ENCODE measurements around the gene CDK5. TPM values are rescaled to one million over a fixed set of nuclear protein-coding genes. Genes with fewer than 3 reads are reported as not detected.

CDK5 gene
- polyA plus RNA-seq, 2 of the 4 experiments (the other 2 are of a cell fraction): 29.6 to 51.0 TPM

DNA sequence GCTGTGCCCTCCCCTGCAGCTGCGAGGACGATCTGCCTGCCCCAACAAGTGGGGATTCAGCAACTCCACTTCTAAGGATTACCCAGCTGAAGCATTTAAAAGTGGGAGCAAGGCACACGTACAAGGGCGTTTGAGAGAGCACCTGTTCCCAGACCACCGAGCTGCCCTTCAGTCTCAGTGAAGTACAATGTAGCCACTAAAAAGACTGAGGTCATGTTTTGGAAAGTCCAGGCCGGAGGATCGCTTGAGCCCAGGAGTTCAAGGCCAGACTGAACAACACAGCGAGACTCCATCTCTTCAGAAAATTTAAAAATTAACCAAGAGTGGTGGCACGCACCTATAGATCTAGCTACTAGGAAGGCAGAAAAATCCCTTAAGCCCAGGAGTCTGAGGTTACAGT is 52.1 kb downstream of the CDK5 start:
- H3K4me3 ChIP-seq: no peak overlapping the region
- H3K4me2 ChIP-seq: no peak overlapping the region
- H3K9me3 ChIP-seq: no peaks in the 10 kb centered on the region
- FAIRE-seq: no peak
- ChIA-PET CTCF (interaction anchor here (1.2 to 11.2 kb wide), 6 partner anchors 15 to 108 kb away, joined by 3 to 110 read pairs (median 9); partner anchors contain the start of gene ATG9B), POLR2A (no interaction called here)
- DNase-seq (ENCODE audit: low read depth in 1 of 2, low spot score in 1 of 2): no peak
- peaks cover 17% of the 10 kb centered on the region; the same call in 1 of the 3 replicates for H3K4me1 ChIP-seq
- no peak overlapping the region for H3K27ac ChIP-seq
- TF ChIP-seq BCL3 (IDR thresholded peaks at IDR 0.05): no peak
- TF ChIP-seq, protein P1, sequence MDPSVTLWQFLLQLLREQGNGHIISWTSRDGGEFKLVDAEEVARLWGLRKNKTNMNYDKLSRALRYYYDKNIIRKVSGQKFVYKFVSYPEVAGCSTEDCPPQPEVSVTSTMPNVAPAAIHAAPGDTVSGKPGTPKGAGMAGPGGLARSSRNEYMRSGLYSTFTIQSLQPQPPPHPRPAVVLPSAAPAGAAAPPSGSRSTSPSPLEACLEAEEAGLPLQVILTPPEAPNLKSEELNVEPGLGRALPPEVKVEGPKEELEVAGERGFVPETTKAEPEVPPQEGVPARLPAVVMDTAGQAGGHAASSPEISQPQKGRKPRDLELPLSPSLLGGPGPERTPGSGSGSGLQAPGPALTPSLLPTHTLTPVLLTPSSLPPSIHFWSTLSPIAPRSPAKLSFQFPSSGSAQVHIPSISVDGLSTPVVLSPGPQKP (IDR thresholded peaks at IDR 0.05; ENCODE audit: low read depth, low read length): no peak
- no peak for TF ChIP-seq CHD4 (IDR thresholded peaks at IDR 0.05; ENCODE audit: borderline replicate concordance)
- TF ChIP-seq MYC (IDR thresholded peaks at IDR 0.05; ENCODE audit: borderline replicate concordance, low read length): no peak
- TF ChIP-seq RFX5 (IDR thresholded peaks at IDR 0.05): no peak
- TF ChIP-seq, protein P2, sequence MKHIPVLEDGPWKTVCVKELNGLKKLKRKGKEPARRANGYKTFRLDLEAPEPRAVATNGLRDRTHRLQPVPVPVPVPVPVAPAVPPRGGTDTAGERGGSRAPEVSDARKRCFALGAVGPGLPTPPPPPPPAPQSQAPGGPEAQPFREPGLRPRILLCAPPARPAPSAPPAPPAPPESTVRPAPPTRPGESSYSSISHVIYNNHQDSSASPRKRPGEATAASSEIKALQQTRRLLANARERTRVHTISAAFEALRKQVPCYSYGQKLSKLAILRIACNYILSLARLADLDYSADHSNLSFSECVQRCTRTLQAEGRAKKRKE (CRISPR knock-in tag; IDR thresholded peaks at IDR 0.05; ENCODE audit: low read depth): no peak
- no peak for TF ChIP-seq ZC3H11A (IDR thresholded peaks at IDR 0.05)
- TF ChIP-seq EHMT2 (IDR thresholded peaks at IDR 0.05; ENCODE audit: low read depth): no peak
- WGBS (ENCODE audit: missing lambda C conversion rate): 66% methylated on average over 9 of the region's 9 CpGs
- ATAC-seq: no peak

Other genes starting within 250 kb of the CDK5 start
- gene AOC1, start 205.4 kb downstream of the CDK5 start, polyA plus RNA-seq (2011; rRNA removed): not detected in 2 replicates
- not detected in 3 replicates for gene AOC1, start 205.4 kb downstream of the CDK5 start, polyA plus RNA-seq (2017; fragmentation: RNase III; extraction: RNeasy Plus Mini Kit Qiagen cat#74134 plus additional on column Dnase treatment)
- gene KCNH2, start 79.6 kb downstream of the CDK5 start, polyA plus RNA-seq (2011; rRNA removed): 0.26 and 0.44 TPM in 2 replicates
- 0.41 to 0.45 TPM (median 0.41 TPM) in 3 replicates for gene KCNH2, start 79.6 kb downstream of the CDK5 start, polyA plus RNA-seq (2017; fragmentation: RNase III; extraction: RNeasy Plus Mini Kit Qiagen cat#74134 plus additional on column Dnase treatment)
- 0.42 and 0.52 TPM in 2 replicates for gene NOS3, start 66.9 kb downstream of the CDK5 start, polyA plus RNA-seq (2011; rRNA removed)
- gene NOS3, start 66.9 kb downstream of the CDK5 start, polyA plus RNA-seq (2017; fragmentation: RNase III; extraction: RNeasy Plus Mini Kit Qiagen cat#74134 plus additional on column Dnase treatment): 0.46 to 0.71 TPM (median 0.51 TPM) in 3 replicates
- 0.06 and 0.19 TPM in 2 replicates for gene ATG9B, start 33.4 kb downstream of the CDK5 start, polyA plus RNA-seq (2011; rRNA removed)
- gene ATG9B, start 33.4 kb downstream of the CDK5 start, polyA plus RNA-seq (2017; fragmentation: RNase III; extraction: RNeasy Plus Mini Kit Qiagen cat#74134 plus additional on column Dnase treatment): 0.17 to 0.23 TPM (median 0.21 TPM) in 3 replicates
- gene ABCB8, start 29.4 kb downstream of the CDK5 start, polyA plus RNA-seq (2011; rRNA removed): 19.6 and 22.7 TPM in 2 replicates
- gene ABCB8, start 29.4 kb downstream of the CDK5 start, polyA plus RNA-seq (2017; fragmentation: RNase III; extraction: RNeasy Plus Mini Kit Qiagen cat#74134 plus additional on column Dnase treatment): 34.3 to 41.1 TPM (median 38.6 TPM) in 3 replicates
- gene ASIC3, start 9.4 kb downstream of the CDK5 start, polyA plus RNA-seq (2011; rRNA removed): 4.1 and 4.4 TPM in 2 replicates
- gene ASIC3, start 9.4 kb downstream of the CDK5 start, polyA plus RNA-seq (2017; fragmentation: RNase III; extraction: RNeasy Plus Mini Kit Qiagen cat#74134 plus additional on column Dnase treatment): 7.5 to 11.4 TPM (median 9.8 TPM) in 3 replicates
- gene SLC4A2, start 1.7 kb upstream of the CDK5 start, polyA plus RNA-seq (2011; rRNA removed): 99.6 and 112 TPM in 2 replicates
- gene SLC4A2, start 1.7 kb upstream of the CDK5 start, polyA plus RNA-seq (2017; fragmentation: RNase III; extraction: RNeasy Plus Mini Kit Qiagen cat#74134 plus additional on column Dnase treatment): 253 to 280 TPM (median 275 TPM) in 3 replicates
- 38.5 and 51.7 TPM in 2 replicates for gene FASTK, start 22.9 kb upstream of the CDK5 start, polyA plus RNA-seq (2011; rRNA removed)
- gene FASTK, start 22.9 kb upstream of the CDK5 start, polyA plus RNA-seq (2017; fragmentation: RNase III; extraction: RNeasy Plus Mini Kit Qiagen cat#74134 plus additional on column Dnase treatment): 66.0 to 78.6 TPM (median 72.4 TPM) in 3 replicates
- 12.4 and 14.0 TPM in 2 replicates for gene TMUB1, start 25.6 kb upstream of the CDK5 start, polyA plus RNA-seq (2011; rRNA removed)
- 31.5 to 37.7 TPM (median 37.3 TPM) in 3 replicates for gene TMUB1, start 25.6 kb upstream of the CDK5 start, polyA plus RNA-seq (2017; fragmentation: RNase III; extraction: RNeasy Plus Mini Kit Qiagen cat#74134 plus additional on column Dnase treatment)
- gene AGAP3, start 28.6 kb upstream of the CDK5 start, polyA plus RNA-seq (2011; rRNA removed): 33.8 and 34.1 TPM in 2 replicates
- gene AGAP3, start 28.6 kb upstream of the CDK5 start, polyA plus RNA-seq (2017; fragmentation: RNase III; extraction: RNeasy Plus Mini Kit Qiagen cat#74134 plus additional on column Dnase treatment): 42.6 to 45.9 TPM (median 43.1 TPM) in 3 replicates
- not detected in 2 replicates for gene GBX1, start 109.8 kb upstream of the CDK5 start, polyA plus RNA-seq (2011; rRNA removed)
- gene GBX1, start 109.8 kb upstream of the CDK5 start, polyA plus RNA-seq (2017; fragmentation: RNase III; extraction: RNeasy Plus Mini Kit Qiagen cat#74134 plus additional on column Dnase treatment): not detected in 3 replicates
- not detected in 2 replicates for gene ASB10, start 129.4 kb upstream of the CDK5 start, polyA plus RNA-seq (2011; rRNA removed)
- gene ASB10, start 129.4 kb upstream of the CDK5 start, polyA plus RNA-seq (2017; fragmentation: RNase III; extraction: RNeasy Plus Mini Kit Qiagen cat#74134 plus additional on column Dnase treatment): not detected in 3 replicates
- gene H2BK1, start 152.6 kb upstream of the CDK5 start, polyA plus RNA-seq (2011; rRNA removed): not detected in 2 replicates
- gene H2BK1, start 152.6 kb upstream of the CDK5 start, polyA plus RNA-seq (2017; fragmentation: RNase III; extraction: RNeasy Plus Mini Kit Qiagen cat#74134 plus additional on column Dnase treatment): not detected in 3 replicates
- gene ABCF2, start 169.3 kb upstream of the CDK5 start, polyA plus RNA-seq (2011; rRNA removed): 47.8 and 53.8 TPM in 2 replicates
- 69.1 to 76.3 TPM (median 70.9 TPM) in 3 replicates for gene ABCF2, start 169.3 kb upstream of the CDK5 start, polyA plus RNA-seq (2017; fragmentation: RNase III; extraction: RNeasy Plus Mini Kit Qiagen cat#74134 plus additional on column Dnase treatment)
- 14.9 and 17.2 TPM in 2 replicates for gene CHPF2, start 174.6 kb upstream of the CDK5 start, polyA plus RNA-seq (2011; rRNA removed)
- 24.7 to 29.6 TPM (median 28.0 TPM) in 3 replicates for gene CHPF2, start 174.6 kb upstream of the CDK5 start, polyA plus RNA-seq (2017; fragmentation: RNase III; extraction: RNeasy Plus Mini Kit Qiagen cat#74134 plus additional on column Dnase treatment)
- gene SMARCD3, start 190.8 kb upstream of the CDK5 start, polyA plus RNA-seq (2011; rRNA removed): 12.5 and 14.5 TPM in 2 replicates
- gene SMARCD3, start 190.8 kb upstream of the CDK5 start, polyA plus RNA-seq (2017; fragmentation: RNase III; extraction: RNeasy Plus Mini Kit Qiagen cat#74134 plus additional on column Dnase treatment): 10.6 to 11.9 TPM (median 11.6 TPM) in 3 replicates

Data from A549 (cell line).